Measurements from ENCODE around the gene HOXB4.

Gene HOXB4

DNA sequence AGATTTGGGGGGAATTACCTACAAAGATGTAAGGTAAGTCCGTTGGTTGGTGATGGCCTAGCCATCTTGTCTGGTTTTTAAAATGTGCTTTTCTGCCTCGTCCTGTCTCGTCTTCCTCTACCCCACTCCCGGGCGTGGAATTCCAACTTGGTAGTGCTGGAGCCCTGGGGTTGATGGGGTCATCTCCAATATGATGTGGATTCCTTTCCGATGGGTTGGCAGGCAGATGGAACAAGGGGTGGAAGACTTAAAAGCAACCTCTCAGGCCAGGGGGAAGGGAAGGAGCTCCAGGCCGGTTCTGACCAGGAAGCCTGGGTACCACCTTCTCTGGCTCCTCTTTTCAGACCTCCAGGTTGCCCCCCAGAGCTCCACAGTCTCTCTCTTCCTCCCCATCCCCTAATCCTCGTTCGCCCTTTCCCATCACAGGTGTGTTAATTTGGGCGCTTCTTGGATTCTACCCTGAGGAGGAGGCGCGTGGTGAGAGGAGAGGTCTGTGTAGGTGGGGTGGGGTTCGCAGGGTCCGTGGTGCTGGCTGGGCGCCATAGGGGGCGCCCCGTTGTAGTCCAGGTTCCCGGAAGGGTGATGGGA is 28.1 kb downstream of the HOXB4 start:
- DNase-seq (ENCODE audit: low read depth in 1 of 2, low spot score in 1 of 2): no peak

DNA sequence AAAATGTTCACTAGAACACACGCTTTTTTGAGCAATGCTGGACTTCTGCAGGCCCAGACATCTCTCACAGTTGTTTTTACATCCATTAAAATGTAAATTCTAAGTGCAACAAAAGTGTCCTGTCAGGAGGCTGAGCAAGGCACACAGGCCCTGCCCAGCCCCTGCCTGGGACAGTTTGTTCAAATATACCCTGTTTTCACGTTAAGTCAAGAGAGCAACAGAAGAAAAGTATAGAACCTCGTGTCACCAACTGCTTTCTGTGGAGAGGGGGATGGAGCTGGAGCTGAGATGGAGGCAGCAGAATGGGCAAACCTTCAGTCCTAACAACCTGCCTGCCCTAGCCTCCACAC is 28.9 kb downstream of the HOXB4 start:
- DNase-seq (ENCODE audit: low read depth in 1 of 2, low spot score in 1 of 2): no peak

DNA sequence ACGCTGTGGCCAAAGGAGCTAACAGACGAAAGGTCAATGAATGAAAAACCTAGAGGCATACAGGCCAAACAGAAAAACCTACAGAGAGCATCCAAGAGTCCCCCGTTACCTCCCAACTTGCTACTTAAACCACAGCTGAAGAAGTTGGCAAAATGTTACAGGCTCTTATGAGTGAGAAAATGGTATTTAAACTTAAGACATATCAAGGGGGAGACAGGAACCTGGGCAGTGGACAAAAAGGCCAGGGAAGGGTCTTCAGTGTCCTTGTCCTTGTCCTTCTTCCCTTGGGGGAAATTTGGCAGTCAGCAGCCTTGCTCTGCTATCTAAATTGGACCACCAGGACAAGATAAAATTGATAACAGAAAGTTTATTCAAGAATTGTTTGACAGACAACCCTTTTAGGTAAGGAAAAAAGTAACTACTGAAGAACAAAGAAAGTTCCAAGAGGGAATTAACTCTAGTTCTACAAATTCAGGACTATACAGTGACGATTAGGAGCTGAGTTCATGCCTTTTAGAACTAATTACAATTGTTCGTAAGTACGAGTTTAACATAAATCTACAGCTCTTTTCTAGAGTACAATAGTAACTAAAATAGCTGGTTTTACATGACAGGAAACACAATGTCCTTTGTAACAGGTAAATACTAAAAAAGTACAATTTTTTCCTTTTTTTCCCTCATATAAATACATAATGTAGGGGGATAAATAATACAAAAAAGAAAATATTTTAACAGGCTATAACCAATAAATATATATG is 29.4 kb downstream of the HOXB4 start:
- DNase-seq (ENCODE audit: low read depth in 1 of 2, low spot score in 1 of 2): no peak

- DNase-seq (ENCODE audit: low read depth in 1 of 2, low spot score in 1 of 2): peak in 1 of 2 donors; percentile 27
Measured at GRCh38 chr17:48547808-48548522, 30.2 kb downstream of the HOXB4 start.

GRCh38 chr17:48546924-48547807 is 31.0 kb downstream of the HOXB4 start:
- DNase-seq (ENCODE audit: low read depth in 1 of 2, low spot score in 1 of 2): no peak

DNA sequence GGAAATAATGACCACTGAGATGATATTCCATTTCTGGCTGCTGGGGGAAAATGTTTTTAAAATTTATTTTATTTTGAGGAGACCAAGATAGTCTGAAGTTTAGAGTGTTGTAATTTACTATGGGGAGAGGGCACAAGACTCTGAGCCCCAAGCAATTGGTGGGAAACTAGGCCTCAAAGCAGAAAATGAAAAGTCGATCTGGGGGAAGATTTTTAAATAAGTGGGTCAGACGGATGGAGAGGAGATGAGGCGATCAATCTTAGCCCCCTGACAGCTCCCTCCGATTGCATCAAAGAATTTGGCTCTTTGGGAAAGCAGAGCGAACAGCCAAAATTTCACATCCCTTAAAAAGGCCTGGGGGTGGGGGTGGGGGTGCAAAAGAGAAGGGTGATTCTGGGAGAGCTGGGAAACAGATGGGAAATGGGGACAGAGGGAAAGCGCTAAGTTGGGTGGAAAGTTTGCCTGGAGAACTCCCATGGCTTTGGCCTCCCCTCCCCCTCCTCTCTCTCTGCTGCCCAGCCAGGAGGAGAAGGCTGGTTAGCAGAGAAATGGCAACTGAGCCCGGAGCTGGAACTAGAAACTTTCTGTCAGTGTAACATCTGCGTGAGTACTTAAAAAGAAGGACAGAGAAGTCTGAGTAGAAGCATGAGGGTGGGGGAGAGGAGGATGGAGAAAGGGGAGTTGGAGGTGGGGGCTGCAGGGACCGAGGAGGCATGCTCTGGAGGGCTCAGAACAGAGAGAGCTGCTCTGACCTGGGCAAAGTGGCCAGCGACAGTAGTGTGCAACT is 31.8 kb downstream of the HOXB4 start:
- DNase-seq (ENCODE audit: low read depth in 1 of 2, low spot score in 1 of 2): no peak

DNA sequence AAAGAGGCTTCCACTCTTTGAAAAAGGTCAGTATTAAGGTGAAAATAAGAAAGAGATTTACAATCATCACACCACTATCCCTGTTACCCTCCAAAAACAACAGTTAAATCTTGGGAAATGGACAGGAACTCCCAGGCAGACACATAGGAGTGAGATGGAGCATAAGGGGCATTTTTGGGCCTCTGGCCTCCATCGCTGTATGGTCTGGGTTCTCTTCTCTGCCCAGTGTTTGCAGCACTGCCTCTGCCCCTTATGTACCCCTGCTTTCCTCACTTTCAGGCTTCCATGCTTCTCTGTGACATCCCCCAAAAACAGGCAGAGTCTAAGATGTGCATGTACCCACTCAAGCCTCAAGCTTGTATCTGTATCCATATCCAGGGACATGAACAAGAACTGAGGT is 32.6 kb downstream of the HOXB4 start:
- no peak for DNase-seq (ENCODE audit: low read depth in 1 of 2, low spot score in 1 of 2)

DNA sequence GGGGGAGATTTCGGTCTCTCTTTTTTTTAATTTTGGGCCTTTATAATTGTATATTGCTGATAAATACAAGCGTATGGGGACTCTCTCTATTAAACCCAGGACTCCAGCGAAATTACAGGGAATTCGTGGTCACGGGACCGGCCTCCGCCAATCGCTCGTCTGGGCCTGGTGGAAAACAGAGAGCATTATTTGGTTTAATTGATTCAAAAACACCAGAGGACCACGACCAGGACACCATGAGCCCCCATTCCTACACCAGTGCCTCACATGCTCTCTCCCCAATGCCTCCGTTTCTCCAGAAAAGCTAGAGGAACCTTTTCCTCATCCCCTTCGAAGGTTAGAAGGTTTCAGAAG is 33.2 kb downstream of the HOXB4 start, which contains the start of gene HOXB2:
Gene HOXB2 (minus strand): TSS at position 88 of the 354 bp plus-strand sequence. CDS start 198 bp downstream, outside the sequence.
- no peak for DNase-seq (ENCODE audit: low read depth in 1 of 2, low spot score in 1 of 2)

GRCh38 chr17:48544349-48545021 is 33.7 kb downstream of the HOXB4 start:
- DNase-seq (ENCODE audit: low read depth in 1 of 2, low spot score in 1 of 2): peak in 1 of 2 donors; percentile 22

DNA sequence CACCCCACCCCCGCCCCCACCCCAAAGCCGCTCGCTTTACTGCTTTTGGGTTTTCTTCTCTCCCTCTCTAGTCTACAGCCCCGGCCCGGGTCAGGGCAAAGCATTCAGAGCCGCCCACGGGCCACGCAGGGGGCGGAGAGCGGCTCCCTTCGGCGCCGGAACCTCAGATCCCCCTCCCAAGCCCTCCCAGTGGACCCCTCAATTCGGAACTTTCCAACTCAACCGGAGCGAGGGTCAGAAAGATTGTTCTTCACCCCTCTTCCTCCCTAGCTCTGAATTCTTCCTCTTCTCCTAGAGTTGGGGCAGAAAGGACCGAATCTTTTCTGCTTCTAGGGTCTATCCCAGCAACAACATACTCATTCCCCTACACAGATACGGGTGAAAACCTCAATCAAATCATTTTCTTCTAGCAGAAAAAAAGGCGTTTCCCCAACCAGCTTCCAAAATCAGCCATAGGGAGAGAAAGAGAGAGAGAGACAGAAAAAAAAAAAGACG is 34.2 kb downstream of the HOXB4 start:
- DNase-seq (ENCODE audit: low read depth in 1 of 2, low spot score in 1 of 2): peak in 1 of 2 donors; percentile 29

GRCh38 chr17:48543107-48543853 is 34.9 kb downstream of the HOXB4 start:
- DNase-seq (ENCODE audit: low read depth in 1 of 2, low spot score in 1 of 2): peak; percentile 46 to 48

DNA sequence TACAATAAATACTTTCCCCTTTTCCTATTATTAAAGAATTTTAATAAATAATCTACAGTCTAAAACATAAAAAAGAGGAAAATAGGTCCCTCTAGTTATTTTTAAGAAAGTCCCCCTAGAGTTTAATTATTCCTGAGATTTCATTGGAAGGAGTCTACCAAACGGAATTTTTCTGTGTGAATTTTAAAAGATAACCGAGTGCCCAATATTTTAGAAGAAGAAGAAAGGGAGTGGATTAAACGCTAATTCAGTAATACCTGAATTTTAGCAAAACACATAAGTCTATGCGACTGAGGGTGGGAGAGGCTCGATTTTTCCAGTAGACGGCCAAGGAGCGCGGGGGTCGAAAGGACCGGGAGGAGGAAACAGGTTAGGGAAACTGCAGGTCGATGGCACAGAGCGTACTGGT is 35.4 kb downstream of the HOXB4 start:
- DNase-seq (ENCODE audit: low read depth in 1 of 2, low spot score in 1 of 2): no peak

- DNase-seq (ENCODE audit: low read depth in 1 of 2, low spot score in 1 of 2): peak in 1 of 2 donors; percentile 12
Measured at GRCh38 chr17:48542114-48542656, 36.0 kb downstream of the HOXB4 start.

- DNase-seq (ENCODE audit: low read depth in 1 of 2, low spot score in 1 of 2): peak in 1 of 2 donors; percentile 37
Measured at GRCh38 chr17:48541577-48542113, 36.5 kb downstream of the HOXB4 start.

- no peak for DNase-seq (ENCODE audit: low read depth in 1 of 2, low spot score in 1 of 2)
Measured at GRCh38 chr17:48541036-48541576, 37.0 kb downstream of the HOXB4 start.

DNA sequence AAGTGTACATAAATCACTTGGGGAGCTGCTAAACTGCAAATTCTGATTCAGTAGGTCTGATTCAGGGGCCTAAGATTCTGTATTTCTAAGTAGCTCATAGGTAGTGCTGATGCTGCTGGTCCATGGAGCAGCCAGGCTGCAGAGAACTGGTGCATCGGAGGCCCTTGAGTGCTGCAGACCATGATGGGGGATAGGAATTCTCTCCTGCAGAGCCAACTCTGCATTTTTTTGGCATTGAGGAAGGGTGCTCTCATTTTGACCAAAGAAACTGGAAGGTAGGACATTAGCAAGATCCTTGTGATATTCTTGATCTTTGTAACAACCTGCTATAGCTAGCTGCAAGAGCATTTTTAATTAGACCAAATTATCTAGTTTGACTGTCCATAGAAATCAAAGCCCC is 37.9 kb downstream of the HOXB4 start:
- no peak for DNase-seq (ENCODE audit: low read depth in 1 of 2, low spot score in 1 of 2)

DNA sequence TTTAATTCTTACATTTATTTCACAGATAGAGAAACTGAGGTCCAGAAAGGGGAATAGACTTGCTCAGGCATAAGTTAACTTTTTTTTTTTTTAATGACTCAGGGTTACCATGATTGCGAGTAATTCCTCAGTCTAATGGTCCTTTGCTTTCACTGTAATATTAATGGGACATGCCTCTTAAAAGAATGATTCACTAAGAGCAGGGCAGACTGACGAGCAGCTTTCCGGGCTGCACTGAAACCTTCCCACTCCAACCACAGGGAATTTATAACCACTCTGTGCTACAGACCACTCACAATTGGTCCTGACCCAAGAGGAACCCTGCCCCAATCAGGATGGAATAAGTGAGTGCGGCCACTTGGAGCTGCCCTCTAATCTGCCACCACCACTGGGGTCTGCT is 39.0 kb downstream of the HOXB4 start:
- no peak for DNase-seq (ENCODE audit: low read depth in 1 of 2, low spot score in 1 of 2)

DNA sequence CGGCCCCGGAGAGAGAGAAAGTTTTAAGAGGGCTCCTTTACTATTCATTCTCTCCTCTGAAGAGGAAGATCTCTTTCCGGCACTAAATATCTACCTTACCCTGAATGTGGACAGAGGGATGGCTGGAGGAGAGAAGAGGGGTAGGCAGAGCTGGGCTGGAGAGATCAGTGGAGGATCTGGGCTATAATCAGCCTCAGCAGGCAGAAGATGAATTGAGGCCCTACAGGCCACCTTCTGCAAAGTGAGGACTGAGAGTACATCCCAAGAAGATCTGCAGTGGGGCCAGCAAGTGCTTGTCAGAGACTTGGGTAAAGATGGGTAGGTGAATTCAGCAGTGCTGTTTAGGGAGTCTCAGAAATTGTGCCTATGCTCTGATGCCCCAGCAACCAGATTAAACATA is 40.8 kb downstream of the HOXB4 start:
- DNase-seq (ENCODE audit: low read depth in 1 of 2, low spot score in 1 of 2): no peak

Measured in activated CD4-positive, alpha-beta T cell treated with anti-CD3 and anti-CD28 coated beads, Interleukin-2, amount 50 U/mL, for 24 hours (primary cell).